ENCODE measurements around the gene CELF2.

DNA sequence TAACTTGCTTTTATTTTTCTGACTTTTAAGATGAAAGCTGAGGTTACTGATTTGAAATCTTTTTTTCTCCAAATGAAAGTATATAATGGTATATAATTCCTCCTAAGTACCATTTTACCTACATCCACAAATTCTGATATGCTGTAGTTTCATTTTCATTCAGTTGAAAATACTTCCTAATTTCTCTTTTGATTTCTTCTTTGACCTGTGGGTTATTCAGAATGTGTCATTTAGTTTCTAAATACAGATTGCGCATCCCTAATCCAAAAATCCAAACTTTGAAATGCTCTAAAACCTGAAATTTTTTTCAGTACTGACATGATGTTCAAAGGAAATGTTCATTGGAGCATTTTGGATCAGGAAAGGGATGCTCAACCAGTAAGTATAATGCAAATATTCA lies 168.7 kb downstream of the CELF2 start:
- TF ChIP-seq CTCF (conservative IDR thresholded peaks at IDR 0.05; ENCODE audit: low read depth, low read length) = no peak
- TF ChIP-seq MXI1 (IDR thresholded peaks at IDR 0.05; ENCODE audit: borderline replicate concordance, low read depth, low read length) = no peak
- TF ChIP-seq POLR2A (IDR thresholded peaks at IDR 0.05; ENCODE audit: low read depth, low read length) = no peak
- TF ChIP-seq NFE2L2 (IDR thresholded peaks at IDR 0.05; ENCODE audit: low read depth, low read length) = no peak
- TF ChIP-seq MAFK (IDR thresholded peaks at IDR 0.05; ENCODE audit: low read depth, low read length) = no peak
- TF ChIP-seq SMC3 (IDR thresholded peaks at IDR 0.05; ENCODE audit: low read depth, low read length) = no peak
- TF ChIP-seq RAD21 (IDR thresholded peaks at IDR 0.05; ENCODE audit: low read length) = no peak
- TF ChIP-seq RCOR1 (IDR thresholded peaks at IDR 0.05; ENCODE audit: insufficient replicate concordance, low read length) = no peak
- TF ChIP-seq, protein P1, sequence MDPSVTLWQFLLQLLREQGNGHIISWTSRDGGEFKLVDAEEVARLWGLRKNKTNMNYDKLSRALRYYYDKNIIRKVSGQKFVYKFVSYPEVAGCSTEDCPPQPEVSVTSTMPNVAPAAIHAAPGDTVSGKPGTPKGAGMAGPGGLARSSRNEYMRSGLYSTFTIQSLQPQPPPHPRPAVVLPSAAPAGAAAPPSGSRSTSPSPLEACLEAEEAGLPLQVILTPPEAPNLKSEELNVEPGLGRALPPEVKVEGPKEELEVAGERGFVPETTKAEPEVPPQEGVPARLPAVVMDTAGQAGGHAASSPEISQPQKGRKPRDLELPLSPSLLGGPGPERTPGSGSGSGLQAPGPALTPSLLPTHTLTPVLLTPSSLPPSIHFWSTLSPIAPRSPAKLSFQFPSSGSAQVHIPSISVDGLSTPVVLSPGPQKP (IDR thresholded peaks at IDR 0.05; ENCODE audit: borderline replicate concordance, low read depth, low read length) = no peak
- TF ChIP-seq RFX5 (IDR thresholded peaks at IDR 0.05; ENCODE audit: low read depth, low read length) = no peak
